ENCODE data around the gene MLC1.
A peak's percentile ranks its signal among the peaks of the same experiment; 100 is the strongest.

Gene MLC1

GRCh38 chr22:50074551-50075530 lies 10.4 kb downstream of the MLC1 start:
- DNase-seq, result peak; percentile 29

DNA sequence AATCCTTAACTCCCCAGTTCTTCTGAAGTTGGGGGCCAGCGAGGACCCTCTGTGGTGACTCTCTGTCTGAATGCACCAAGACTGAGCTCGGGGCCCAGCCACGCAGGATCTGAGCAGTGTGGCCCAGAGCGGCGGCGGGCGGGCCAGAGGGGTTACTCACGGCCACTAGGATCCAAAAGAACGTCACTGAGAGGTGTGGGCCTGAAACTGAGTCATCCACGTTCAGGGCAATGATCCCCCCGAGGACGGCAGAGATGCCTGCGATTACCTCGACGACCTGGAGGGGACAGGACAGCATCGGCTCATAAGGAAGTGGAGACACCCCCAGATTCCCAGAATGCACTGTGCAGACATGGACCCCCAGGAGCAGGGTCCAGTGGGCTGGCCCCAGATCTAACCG lies 11.2 kb downstream of the MLC1 start:
- no peak for DNase-seq

DNA sequence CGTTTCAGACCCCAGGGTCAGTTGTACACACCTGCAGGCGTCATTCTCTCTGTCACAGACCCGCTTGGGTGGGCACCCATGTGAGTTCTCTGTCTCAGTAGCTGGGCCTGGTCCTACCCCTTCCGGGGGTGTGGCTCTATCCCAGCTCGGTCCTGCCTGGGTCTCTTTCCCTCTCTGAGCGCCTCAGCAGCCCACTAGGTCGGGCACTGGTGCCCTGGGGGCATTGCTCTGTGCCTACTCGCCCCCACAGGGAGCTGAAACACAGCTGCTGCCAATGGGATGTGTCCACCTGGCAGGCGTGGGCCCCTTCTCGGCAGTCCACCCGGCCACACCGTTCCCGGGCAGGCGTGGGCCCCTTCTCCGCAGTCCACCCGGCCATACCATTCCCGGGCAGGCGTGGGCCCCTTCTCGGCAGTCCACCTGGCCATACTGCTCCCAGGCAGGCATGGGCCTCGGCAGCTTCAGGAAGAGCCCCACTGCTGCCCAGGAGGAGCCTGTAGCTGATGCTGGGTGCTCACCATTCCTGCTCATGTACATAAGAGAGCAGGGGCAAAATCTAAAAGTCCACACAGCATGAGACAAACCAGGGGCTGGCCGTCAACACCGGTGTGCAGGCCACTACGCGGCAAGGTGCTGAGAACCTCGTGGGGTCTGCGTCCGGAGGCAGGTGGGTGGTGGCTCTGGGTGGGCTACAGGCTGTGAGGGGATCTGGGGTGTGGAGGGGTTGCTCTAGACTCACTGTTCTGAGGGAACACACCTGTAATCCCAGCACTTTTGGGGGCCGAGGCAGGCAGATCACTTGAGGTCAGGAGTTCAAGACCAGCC lies 12.3 kb downstream of the MLC1 start:
- DNase-seq, result no peak

- no peak for DNase-seq
These were observed 13.1 kb downstream of the MLC1 start for GRCh38 chr22:50072167-50072555.

GRCh38 chr22:50071432-50072166 lies 13.6 kb downstream of the MLC1 start:
- no peak for DNase-seq

DNA sequence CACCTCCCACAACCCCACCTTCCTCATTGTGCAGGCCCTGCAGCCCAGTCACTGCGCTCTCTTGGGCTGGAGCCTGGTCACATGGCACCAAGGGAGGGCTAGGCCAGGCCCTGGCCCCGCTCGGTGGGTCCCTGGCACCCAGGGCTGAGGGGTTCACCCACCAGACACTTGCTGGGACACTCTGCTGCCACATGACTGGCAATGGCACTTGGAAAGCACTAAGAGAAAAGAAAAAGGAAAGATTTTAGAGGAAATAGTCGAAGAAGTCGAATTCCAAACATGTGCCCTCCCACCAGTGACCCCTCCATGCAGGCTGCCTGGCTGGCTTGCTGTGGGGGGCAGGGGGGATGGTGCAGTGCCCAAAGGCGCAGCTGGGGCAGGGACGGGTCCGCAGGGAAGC lies 14.9 kb downstream of the MLC1 start:
- DNase-seq, result no peak

DNA sequence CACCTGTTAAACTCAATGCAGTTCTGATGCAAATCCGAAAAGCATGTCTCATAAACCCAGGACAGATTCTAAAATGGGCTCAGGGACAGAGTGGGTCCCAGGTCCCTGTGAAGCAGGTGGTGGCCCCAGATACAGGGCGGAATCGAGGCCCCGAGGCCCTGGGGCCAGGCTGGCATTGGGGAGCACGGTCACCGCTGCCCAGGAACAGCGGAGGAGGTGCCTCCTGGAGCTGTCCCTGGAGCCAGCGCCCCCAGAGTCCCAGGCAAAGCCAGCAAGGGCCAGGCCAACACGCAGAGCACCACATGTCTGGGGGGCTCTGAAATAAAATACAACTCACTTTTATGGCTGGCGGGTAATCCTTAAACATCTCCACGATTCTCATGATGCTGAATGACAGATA lies 17.1 kb downstream of the MLC1 start:
- DNase-seq, result no peak

- DNase-seq, result no peak
These were observed 18.0 kb downstream of the MLC1 start for GRCh38 chr22:50067244-50067643.

DNA sequence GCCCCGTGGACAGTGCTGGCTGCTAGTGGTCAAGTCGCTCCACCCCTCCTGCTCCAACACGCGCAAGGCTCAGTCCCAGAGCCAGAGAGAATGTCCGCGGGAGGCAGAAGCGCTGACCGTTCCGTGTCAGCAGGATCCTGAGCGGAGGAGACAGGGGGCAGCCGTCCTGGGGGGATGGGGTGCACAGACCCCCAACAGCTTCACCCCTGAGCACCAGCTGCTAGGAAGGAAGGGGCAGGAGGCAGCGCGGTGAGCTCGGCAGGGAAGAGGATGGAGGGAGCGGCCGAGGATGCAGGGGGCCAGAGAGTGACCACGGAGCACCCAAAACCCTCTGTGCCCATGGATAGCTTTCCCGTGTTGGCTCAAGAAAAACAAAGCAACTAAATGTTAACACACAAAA lies 20.8 kb downstream of the MLC1 start:
- DNase-seq, result no peak

- no peak for DNase-seq
These were observed 21.4 kb downstream of the MLC1 start for GRCh38 chr22:50063589-50064393.

- no peak for DNase-seq
These were observed 22.6 kb downstream of the MLC1 start for GRCh38 chr22:50062509-50063135.

GRCh38 chr22:50061824-50062355 lies 23.3 kb downstream of the MLC1 start:
- no peak for DNase-seq

GRCh38 chr22:50061141-50061823 lies 23.9 kb downstream of the MLC1 start:
- no peak for DNase-seq

GRCh38 chr22:50060441-50061140 lies 24.6 kb downstream of the MLC1 start:
- DNase-seq, result no peak

DNA sequence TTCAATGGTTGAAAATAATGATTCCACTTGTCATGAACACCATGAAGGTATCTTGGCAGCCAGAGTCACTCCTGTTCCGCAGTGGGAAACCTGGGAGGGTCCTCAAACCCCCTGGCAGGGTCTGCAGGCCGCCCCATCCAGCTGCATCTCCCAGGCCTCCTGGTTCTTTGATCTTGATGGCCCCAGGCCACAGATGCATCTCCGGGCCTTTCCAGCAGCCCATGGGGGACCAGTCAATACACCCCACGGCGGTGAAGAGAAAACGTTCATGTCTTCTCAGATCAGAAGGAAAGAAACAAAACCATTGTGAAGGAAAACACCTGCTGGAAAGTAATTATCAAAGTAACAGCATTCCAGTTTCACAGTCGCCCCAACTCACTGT lies 25.4 kb downstream of the MLC1 start:
- DNase-seq, result no peak

- no peak for DNase-seq
These were observed 26.0 kb downstream of the MLC1 start for GRCh38 chr22:50058906-50059880.

DNA sequence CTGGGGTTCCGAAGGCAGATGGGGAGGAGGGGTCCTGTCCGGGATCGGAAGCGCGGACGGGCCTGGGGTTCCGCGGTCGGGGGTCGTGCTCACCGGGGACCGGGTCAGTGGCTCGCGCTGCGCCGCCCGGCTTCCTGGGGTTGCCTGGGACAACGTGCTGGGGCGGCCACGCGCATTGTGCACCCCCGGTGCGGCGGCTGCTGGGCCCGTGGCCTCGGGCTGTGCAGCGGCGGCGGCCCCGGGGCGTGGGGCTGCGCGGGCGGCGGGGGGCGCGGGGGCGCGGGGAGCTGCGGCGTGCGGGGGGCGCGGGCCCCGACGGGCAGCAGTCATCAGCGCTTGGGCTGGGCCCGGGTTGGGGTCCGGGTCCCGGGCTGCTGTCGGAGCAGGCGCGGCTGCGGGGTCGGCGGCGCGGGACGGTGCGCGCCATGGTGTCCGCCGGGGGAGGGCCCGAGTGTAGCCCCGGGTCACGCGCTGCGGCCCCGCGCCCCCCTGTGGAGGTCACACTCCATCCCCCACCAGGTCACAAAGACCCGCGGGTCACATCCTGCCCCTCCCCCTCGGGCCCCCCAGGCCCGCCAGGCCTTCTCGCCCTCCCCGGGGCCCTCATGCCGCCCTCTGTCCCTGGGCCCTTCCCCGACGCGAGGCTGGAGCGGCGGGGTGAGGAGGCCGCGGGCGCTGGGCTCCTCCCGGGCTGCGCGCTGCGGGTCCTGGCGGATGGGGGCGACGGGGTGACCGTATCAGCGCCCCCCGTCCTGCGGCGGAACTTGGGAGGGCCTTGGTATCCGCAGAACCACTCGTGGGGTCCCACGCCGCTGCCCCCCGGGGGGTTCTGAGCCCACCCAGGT lies 26.9 kb downstream of the MLC1 start, which contains the start of gene TTLL8:
Gene TTLL8, minus strand, starts transcription at position 238 of the 845 bp plus-strand sequence.
- no peak for DNase-seq
